ENCODE data around the gene SLC10A6.

SLC10A6 gene, protein sequence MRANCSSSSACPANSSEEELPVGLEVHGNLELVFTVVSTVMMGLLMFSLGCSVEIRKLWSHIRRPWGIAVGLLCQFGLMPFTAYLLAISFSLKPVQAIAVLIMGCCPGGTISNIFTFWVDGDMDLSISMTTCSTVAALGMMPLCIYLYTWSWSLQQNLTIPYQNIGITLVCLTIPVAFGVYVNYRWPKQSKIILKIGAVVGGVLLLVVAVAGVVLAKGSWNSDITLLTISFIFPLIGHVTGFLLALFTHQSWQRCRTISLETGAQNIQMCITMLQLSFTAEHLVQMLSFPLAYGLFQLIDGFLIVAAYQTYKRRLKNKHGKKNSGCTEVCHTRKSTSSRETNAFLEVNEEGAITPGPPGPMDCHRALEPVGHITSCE

DNA sequence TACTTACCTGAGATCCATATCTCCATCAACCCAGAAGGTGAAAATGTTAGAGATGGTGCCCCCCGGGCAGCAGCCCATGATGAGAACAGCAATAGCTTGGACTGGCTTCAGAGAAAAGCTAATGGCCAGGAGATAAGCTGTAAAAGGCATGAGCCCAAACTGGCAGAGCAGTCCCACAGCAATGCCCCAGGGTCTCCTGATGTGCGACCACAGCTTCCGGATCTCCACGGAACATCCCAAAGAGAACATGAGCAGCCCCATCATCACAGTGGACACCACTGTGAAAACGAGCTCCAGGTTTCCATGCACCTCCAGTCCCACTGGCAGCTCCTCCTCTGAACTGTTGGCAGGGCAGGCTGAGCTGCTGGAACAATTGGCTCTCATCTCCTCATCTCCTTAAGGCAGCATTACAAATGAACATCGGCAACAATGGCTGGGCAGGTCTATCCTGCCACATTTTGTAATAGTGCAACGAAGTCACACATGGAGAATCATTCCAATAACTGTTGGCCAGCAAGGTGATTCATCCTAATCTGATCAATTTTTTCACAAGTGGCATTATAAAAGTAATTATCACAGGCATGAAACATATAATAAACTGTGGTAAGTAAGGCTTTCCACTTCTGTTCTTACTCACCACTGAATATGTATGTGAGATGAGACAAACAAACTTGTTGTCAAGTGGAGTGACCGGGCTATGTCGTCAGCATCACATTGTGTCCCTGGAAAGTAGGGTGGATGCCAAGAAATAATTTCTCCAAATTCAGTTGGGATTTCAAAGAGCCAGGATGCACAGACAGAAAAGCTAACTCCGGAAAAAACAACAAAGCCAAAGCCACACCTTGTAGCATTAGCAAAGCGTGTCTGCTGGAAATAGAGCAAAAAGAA is at the start of gene SLC10A6:
Gene SLC10A6 (minus strand): TSS at position 653 of the 888 bp plus-strand sequence. CDS start 269 bp downstream, at position 384.
- no peak for DNase-seq

- DNase-seq = no peak
Observed at GRCh38 chr4:86898562-86898961, 49.4 kb upstream of the SLC10A6 start.

- no peak for DNase-seq
Observed at GRCh38 chr4:86896596-86896995, 47.4 kb upstream of the SLC10A6 start.

DNA sequence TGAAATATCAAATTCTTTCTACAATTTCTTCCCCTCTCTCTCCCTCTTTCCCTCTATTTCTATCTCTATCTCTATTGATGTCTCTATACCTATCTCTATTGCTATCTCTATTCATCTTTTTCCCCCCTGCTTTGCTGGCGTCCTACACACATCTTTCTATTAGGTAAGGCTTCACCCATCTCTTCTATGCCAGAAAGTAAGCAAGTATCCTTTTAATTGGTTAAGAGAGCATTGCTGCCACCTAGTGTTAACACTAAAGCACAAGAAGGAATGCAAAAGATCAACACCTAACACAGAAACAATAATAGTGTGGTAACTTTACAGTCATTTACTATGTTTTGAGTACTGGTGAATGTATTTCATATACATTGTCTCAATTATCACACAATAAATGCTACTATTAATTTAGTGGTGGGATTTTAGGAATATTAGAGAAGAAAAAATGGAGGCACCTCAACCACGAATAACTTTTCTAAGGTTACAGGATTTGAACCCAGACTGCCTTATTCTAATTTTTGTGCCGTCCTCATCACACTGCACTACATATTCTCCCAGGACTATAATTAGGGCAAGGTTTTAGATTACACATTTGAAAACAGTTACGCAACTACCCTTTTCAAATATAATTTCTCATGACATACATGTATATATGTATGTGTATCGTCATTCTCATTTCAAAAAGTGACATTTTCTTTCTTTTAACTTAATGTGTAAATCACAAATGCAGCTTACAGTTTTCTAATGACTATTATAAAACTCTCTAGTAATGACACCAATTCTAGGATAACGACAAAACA is 46.7 kb upstream of the SLC10A6 start:
- DNase-seq = no peak

GRCh38 chr4:86894455-86894854 is 45.3 kb upstream of the SLC10A6 start:
- peak; percentile 19 for DNase-seq

- no peak for DNase-seq
Observed at GRCh38 chr4:86893136-86893535, 44.0 kb upstream of the SLC10A6 start.

DNA sequence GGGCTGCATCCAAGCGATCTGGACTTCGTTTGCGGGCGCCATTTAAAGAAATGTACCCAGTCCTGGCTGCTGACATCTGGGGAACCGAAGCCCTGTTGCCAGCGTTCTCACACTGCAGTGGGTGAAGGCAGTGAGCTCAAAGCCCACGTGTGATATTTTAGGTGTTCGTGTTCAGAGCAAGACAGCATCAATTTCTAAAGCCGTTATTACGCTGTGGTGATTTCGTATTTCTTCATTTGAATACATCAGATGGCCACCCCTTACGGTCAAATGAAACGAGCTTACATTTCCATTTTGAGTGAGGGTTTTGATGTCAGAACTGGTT is 43.4 kb upstream of the SLC10A6 start:
- DNase-seq = no peak

- peak; percentile 36 for DNase-seq
Observed at GRCh38 chr4:86891762-86892635, 42.8 kb upstream of the SLC10A6 start, which contains the start of gene C4orf36. C4orf36 (minus strand) TSS chr4:86892422; CDS start chr4:86891520, 902 bp downstream.

GRCh38 chr4:86890790-86891189 is 41.6 kb upstream of the SLC10A6 start:
- DNase-seq = no peak

DNA sequence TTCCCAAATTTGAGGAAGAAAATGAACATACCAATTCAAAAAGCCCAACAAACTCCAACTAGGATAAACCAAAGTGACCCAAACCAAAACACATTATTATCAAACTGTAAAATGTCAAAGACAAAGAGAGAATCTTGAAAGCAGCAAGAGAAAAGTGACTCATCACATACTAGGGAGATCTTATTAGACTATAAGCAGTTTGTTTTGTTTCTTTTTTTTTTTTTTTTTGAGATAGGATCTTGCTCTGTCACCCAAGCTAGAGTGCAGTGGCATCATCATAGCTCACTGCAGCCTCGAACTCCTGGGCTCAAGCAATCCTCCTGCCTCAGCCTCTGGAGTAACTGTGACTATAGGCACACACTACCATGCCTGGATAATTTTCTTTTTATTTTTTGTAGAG is 30.5 kb upstream of the SLC10A6 start:
- DNase-seq = no peak

GRCh38 chr4:86878640-86879039 is 29.5 kb upstream of the SLC10A6 start:
- DNase-seq = no peak

- no peak for DNase-seq
Observed at GRCh38 chr4:86876894-86877685, 27.9 kb upstream of the SLC10A6 start.

DNA sequence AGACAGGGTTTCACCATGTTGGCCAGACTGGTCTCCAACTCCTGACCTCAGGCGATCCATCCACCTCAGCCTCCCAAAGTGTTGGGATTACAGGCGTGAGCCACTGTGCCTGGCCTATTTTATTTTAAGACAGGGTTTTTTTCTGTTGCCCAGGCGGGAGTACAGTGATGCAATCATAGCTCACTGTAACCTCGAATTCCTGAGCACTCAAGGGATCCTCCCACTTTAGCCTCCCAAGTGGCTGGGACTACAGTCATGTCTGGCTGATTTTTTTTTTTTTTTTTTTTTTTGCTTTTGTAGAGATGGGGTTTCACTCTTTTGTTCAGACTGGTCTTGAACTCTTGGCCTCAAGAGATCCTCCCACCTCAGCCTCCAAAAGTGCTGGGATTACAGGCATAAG is 26.3 kb upstream of the SLC10A6 start:
- DNase-seq = peak; percentile 63

- no peak for DNase-seq
Observed at GRCh38 chr4:86872135-86872534, 23.0 kb upstream of the SLC10A6 start.

- DNase-seq = no peak
Observed at GRCh38 chr4:86870442-86871069, 21.4 kb upstream of the SLC10A6 start.

DNA sequence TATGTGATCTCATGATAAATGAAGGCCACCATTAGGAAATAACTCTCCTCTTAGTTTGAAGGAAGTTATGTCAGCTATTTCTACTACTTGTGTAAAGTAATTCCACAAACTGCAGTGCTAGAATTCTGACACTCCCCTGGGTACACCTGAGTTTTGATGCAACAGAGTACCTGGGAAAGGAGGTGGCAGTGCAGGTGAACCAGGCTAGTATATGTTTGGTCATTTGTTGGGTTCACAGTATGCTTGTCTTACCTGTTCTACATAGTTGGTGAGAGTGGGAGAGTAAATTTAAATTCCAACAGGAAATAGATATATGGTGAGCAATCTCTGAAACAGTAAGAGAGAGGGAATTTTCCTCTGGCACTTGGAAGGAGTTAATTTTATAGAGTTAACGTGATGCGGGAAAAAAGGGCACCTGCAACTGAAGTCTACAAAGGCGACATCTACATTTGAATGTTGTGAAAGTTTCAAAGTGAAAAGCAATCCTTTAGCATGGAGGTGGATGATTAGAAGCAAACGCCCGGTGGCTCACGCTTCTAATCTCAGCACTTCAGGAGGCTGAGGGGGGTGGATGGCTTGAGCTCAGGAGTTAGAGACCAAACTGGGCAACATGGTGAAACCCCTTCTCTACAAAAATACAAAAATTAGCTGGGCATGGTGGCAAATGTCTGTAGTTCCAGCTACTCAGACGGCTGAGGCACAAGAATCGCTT is 8.3 kb upstream of the SLC10A6 start:
- peak; percentile 25 for DNase-seq

GRCh38 chr4:86856896-86857295 is 7.7 kb upstream of the SLC10A6 start:
- DNase-seq = no peak

DNA sequence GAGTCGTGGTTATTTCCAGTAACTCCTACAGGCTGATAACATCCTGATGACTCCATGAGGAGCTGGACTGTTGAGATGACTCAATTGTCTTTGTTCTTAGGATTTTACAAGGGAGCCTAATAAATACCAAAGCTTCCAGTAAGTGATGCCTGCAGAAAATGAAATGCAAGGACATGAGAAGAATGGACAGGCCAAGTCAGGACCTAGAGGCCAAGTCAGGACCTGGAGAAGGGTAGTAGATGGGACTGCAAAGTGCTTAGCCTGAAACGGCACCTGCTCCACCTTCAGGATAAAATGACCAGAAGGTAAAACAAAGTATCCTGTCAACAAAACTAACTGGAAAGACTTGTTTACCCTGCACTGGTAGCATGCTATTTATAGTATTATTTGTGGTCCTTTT is 6.4 kb upstream of the SLC10A6 start:
- peak; percentile 67 for DNase-seq

GRCh38 chr4:86853209-86853608 is 4.0 kb upstream of the SLC10A6 start:
- DNase-seq = no peak

DNA sequence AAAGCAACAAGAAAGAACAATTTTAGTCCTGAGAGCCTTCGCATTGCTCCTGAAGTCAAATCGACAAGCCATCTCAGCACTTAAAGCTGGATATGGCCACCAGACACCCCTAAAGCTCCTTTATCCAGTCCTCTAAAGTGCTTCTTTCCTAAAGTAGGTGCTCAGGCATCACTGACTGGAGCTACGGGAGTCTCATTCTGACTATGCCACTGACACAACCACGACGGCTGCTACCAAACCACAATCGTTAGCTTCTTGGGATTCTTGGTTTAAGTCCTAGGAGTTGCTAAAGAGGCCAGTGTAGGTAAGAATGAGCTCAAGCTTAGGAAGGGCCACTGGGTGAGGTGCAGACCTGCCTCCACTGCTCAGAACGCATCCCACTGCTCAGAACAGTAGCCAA is 1.0 kb downstream of the SLC10A6 start:
- no peak for DNase-seq

Measured in NCI-H226 (cell line).